Measurements from ENCODE around the gene SDC1.

SDC1 gene

DNA sequence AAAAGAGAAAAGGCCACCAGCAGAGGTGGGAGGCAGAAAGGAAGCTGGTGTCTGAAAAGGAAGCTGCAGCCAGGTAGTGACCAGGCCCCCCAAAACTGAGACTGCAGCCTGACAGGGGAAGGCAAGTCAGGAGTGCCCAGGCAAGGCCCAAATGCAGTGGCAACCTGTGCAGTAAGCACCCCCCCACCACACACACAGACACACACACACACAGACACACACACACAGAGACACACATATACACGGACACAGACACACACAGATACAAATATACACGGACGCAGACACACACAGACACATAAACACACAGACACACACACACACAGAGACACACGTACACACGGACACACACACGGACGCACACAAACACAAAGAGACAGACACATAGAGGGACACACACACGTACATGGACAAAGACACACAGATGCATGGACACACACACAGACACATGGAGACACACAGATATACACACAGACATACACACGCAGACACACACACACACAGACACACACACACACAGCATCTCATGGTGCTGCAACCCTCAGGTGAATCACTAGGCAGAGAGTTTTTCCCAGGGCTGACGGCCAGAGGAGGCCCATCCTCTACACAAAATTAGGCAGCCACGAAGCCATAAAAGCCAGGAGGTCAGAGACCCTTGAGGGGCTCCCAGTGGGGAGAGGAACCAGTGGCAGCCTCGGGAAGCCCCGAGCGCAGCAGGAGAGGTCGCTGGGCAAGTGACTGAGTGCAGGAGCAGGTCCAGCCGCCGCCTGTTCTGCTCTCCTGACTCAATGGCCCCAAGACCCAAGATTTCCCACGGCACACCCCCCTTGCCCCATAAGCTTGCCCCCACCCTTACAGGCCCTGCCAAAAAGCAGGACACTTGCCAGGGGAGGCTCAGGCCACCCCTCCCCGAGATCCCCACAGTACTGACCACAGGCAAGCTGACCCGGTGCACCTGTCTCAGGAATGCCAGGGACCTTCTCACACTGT is 6.3 kb downstream of the SDC1 start:
- H3K4me3 ChIP-seq (ENCODE audit: control insufficient read depth, low read depth, low read length), result no peak overlapping the region
- TF ChIP-seq, protein P1, sequence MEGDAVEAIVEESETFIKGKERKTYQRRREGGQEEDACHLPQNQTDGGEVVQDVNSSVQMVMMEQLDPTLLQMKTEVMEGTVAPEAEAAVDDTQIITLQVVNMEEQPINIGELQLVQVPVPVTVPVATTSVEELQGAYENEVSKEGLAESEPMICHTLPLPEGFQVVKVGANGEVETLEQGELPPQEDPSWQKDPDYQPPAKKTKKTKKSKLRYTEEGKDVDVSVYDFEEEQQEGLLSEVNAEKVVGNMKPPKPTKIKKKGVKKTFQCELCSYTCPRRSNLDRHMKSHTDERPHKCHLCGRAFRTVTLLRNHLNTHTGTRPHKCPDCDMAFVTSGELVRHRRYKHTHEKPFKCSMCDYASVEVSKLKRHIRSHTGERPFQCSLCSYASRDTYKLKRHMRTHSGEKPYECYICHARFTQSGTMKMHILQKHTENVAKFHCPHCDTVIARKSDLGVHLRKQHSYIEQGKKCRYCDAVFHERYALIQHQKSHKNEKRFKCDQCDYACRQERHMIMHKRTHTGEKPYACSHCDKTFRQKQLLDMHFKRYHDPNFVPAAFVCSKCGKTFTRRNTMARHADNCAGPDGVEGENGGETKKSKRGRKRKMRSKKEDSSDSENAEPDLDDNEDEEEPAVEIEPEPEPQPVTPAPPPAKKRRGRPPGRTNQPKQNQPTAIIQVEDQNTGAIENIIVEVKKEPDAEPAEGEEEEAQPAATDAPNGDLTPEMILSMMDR (conservative IDR thresholded peaks at IDR 0.05; ENCODE audit: control insufficient read depth, insufficient read depth, low read depth, low read length), result no peak
- DNase-seq (ENCODE audit: low read depth), result no peak

DNA sequence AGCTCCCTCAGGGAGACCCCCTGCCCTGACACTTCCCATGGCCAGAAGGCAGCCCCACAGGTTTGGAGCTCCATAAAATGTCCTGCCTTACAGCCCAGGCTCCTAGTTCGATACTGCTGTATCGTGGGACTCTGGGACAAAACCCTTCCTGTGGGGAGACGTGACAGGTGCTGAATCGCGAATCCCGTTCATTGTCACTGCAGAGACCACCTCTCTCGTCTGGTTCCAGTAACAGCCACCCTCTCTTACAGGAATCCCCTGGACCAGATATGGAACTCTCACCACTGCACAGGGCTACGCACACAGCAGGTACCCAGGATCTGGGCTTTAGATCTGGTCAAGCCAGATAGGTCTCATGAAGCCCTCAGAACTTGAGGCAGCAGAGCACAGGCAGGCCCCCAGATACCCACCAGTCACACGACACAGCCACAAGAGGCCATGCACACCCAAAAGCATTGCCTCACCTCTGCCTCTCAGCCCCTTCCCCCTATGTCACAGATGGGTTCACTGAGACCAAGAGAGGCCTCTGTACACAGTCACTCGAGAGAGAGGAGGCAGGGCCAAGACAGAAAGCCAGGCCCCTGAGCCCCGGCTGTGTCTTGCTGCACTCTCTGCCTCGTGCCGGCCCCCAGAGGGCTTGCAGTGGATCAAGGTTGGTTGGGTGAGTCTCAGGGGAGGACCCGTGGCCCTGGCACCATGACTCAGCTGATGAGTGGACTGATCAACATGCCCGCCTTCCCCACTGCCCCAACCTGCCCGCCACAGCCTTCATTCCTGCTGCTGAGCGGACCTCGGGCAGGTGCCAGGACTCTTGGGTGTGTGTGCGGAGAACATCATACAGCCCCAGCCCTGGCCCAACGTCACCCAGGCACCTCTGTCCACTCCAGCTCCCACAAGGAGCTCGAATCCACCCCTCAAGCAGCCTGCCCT is 7.6 kb downstream of the SDC1 start:
- TF ChIP-seq, protein P1 (conservative IDR thresholded peaks at IDR 0.05; ENCODE audit: control insufficient read depth, insufficient read depth, low read depth, low read length), result no peak
- no peak for DNase-seq (ENCODE audit: low read depth)
- no peak overlapping the region for H3K4me3 ChIP-seq (ENCODE audit: control insufficient read depth, low read depth, low read length)

DNA sequence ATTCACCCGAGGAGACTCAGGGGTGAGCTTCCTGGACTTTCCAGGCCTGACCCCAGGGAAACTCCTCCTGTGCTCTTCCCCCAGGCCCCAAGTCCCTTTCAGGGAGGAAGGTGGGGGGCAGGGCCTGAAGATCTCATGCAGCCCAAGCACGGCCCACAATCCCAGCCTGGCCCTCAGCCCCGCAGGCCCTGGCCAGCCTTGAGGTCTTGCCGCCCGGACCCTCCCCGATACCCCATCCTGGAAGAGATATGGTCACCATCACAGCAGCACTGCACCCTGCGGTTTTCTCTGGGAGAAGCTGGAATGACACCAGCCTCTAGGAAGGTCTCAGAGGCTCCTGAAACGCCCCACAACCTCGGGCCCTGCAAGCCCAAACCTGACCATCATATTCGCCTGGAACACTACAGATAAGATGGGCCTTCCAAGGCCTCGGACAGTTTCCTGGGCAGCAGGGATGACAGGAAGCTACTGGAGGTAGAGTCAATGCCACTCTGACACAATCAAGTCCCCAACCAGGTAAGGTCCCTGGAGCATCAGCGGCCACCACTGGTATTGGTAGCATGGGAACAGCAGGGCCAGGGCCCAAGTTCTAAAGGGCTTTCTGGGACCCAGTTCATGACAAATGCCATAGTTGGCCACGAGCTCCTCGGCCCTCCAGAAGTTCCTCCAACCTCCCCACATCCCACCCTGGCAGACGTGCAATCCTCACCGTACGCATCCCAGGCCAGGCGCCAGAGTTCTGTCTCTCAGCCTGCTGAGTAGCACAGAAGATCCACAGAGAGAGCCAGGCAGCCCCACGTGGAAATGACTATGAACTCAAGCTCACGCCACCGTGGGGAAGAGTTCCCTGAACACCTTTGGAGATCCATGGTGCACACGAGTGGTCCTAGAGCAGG is 8.6 kb downstream of the SDC1 start:
- DNase-seq (ENCODE audit: low read depth), result no peak
- H3K4me3 ChIP-seq (ENCODE audit: control insufficient read depth, low read depth, low read length), result no peak overlapping the region
- TF ChIP-seq, protein P1 (conservative IDR thresholded peaks at IDR 0.05; ENCODE audit: control insufficient read depth, insufficient read depth, low read depth, low read length), result no peak

DNA sequence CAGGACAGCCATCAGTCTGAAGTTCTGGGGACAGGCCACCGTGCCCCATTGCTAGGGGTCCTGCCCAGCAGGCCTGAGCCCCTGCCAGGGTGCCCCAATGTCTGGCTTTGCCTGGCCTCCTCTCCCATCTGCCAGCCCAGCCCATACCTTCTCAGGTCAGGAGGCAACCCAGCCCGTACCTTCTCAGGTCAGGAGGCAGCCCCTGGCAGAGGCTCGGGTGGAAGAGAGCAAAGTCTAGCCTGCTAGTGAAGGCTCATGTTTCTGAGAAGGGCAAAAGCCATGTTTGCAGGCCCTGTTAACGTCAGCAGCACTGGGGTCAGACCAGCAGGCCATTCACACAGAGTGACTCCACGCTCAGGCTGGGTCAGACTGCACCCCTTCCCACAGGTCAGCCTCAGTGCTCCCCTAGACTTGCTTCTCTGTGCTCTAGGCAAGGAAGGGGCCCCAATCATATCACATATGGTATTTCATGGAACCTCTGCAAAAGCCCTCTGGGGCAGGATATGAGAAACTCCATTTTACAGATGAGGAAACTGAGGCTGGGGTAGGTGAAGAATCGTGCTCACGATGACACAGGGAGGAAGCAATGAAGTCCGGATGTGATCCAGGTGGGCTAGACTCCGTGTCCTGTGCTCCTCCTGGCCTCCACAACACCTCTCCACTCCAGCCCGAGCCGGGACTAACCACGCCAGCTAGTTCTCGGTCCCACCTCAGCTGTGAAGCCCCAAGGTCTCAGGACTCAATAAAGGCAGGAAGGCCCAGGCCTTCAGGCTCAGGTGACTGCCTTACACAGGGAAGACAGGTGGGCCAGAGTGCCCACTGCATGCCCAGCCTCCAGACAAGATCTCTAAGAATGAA is 9.5 kb downstream of the SDC1 start:
- DNase-seq (ENCODE audit: low read depth), result no peak
- TF ChIP-seq, protein P1 (conservative IDR thresholded peaks at IDR 0.05; ENCODE audit: control insufficient read depth, insufficient read depth, low read depth, low read length), result no peak
- H3K4me3 ChIP-seq (ENCODE audit: control insufficient read depth, low read depth, low read length), result no peak overlapping the region

DNA sequence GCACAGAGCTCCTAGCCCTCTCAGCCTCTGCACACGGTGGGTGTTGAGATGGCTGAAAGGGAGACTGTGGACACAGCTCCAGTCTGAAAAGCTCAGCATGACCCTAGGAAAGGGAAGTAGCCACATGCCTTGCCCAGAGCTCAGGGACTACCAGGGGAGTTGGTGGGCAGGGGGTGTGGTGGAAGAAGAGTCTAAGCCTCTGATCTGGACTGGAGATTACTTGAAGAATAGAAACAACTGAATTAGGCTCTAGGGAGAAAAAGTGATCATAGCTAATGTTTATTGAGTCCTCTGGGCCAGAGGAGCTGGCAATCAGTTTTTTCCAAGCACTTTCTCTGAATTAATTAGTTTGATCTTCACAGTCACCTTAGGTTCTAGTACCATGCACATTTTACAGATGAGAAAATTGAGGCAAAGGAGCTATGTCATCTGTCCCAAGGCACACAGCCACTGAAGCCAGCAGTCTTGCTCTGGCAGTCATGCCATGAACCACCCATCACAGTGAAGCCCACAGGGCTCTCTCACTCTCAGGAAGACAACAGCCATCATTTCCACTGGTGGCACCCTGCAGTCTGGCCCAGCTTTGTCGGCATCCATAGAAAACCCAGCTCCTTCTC is 10.3 kb downstream of the SDC1 start:
- H3K4me3 ChIP-seq (ENCODE audit: control insufficient read depth, low read depth, low read length), result no peak overlapping the region
- no peak for DNase-seq (ENCODE audit: low read depth)
- TF ChIP-seq, protein P1 (conservative IDR thresholded peaks at IDR 0.05; ENCODE audit: control insufficient read depth, insufficient read depth, low read depth, low read length), result no peak

Measured in fibroblast of mammary gland (primary cell).